Smooth muscle cell (in vitro differentiated cells): Measurements from ENCODE around the gene ARF5. TPM values are rescaled to one million over a fixed set of nuclear protein-coding genes. Genes with fewer than 3 reads are reported as not detected.

Experiments
- DNase-seq: peaks from one replicate; lab custom pipeline; 2025; ENCODE audit not compliant: unreplicated experiment; lab: John Stamatoyannopoulos, UW
- H2AFZ ChIP-seq: fragments of 200-600 bp; sonication (generic); 2 replicates; pipeline ENCODE4 v1.6.0; 2016; ENCODE audit warnings: antibody characterized with exemption, low read depth, mild to moderate bottlenecking
- H3F3A ChIP-seq: fragments of 200-600 bp; sonication (generic); 2 replicates; pipeline ENCODE4 v1.6.0; 2017; ENCODE audit warnings: antibody characterized with exemption, low read depth
- H3K27ac ChIP-seq: fragments of 200-600 bp; sonication (generic); 2 replicates; pipeline ENCODE4 v1.5.1; 2016; ENCODE audit warnings: low read depth, mild to moderate bottlenecking
- H3K27me3 ChIP-seq: fragments of 200-600 bp; sonication (generic); 2 replicates; pipeline ENCODE4 v1.6.1; 2016; ENCODE audit warnings: low read depth, mild to moderate bottlenecking
- H3K36me3 ChIP-seq: fragments of 200-600 bp; sonication (generic); 2 replicates; pipeline ENCODE4 v1.5.1; 2016; ENCODE audit warnings: low read depth
- H3K4me1 ChIP-seq: fragments of 200-600 bp; sonication (generic); 2 replicates; pipeline ENCODE4 v1.5.1; 2016; ENCODE audit warnings: low read depth
- H3K4me2 ChIP-seq: fragments of 200-600 bp; sonication (generic); 2 replicates; pipeline ENCODE4 v1.6.0; 2016; ENCODE audit warnings: mild to moderate bottlenecking
- H3K4me3 ChIP-seq: fragments of 200-600 bp; sonication (generic); 2 replicates; pipeline ENCODE4 v1.5.1; 2016; ENCODE audit warnings: mild to moderate bottlenecking
- H3K79me2 ChIP-seq: fragments of 200-600 bp; sonication (generic); 2 replicates; pipeline ENCODE4 v1.6.0; 2016; ENCODE audit warnings: low read depth, mild to moderate bottlenecking
- H3K9ac ChIP-seq: fragments of 200-600 bp; sonication (generic); 2 replicates; pipeline ENCODE4 v1.6.0; 2016; ENCODE audit warnings: low read depth
- H3K9me3 ChIP-seq: fragments of 200-600 bp; sonication (generic); replicated peaks from 2 replicates; pipeline ENCODE4 v1.5.1; 2016; ENCODE audit warnings: low read depth
- H4K20me1 ChIP-seq: fragments of 200-600 bp; sonication (generic); 2 replicates; pipeline ENCODE4 v1.6.0; 2016; ENCODE audit warnings: low read depth
- CTCF ChIP-seq: fragments of 200-600 bp; sonication (generic); IDR thresholded peaks from 2 replicates; pipeline ENCODE4 v1.5.1; 2017; ENCODE audit warnings: borderline replicate concordance, mild to moderate bottlenecking, antibody characterized with exemption; ENCODE audit not compliant: insufficient read depth, poor library complexity, severe bottlenecking
- WGBS: methylation state at CpG from one replicate; pipeline ENCODE4 v1.1.7; 2016; ENCODE audit warnings: low lambda C conversion rate; 5-methylcytosine and 5-hydroxymethylcytosine counted together
- polyA plus RNA-seq: library from polyadenylated mRNA; unstranded; fragments of >200 nt; fragmentation: Nextera tagmentation; extraction: Ambion mirVana; gene quantifications from 2 replicates; pipeline ENCODE4 v1.2.1, GENCODE V29; 2016
- total RNA-seq: library from RNA; depleted of rRNA; stranded (reverse); fragments of >200 nt; gene quantifications from 2 replicates; pipeline ENCODE4 v1.2.3, GENCODE V29; 2014

ARF5 gene
- total and polyA plus RNA-seq, 2 experiments from 2014 or later = 196 to 219 TPM

GRCh38 chr7:127616724-127617123 is 28.5 kb downstream of the ARF5 start:
- DNase-seq = no peak
- TF ChIP-seq CTCF = no peak
- 92% methylated on average over 5 of the region's 5 CpGs for WGBS
- Histone ChIP-seq H3K4me2 (no peak overlapping the region), H3K27ac (no peak overlapping the region), H4K20me1 (no peaks in the 10 kb centered on the region), H3K9ac (no peak overlapping the region), H3K27me3 (peaks cover 85% of the 10 kb centered on the region), H3K4me3 (no peak overlapping the region), H3K9me3 (no peaks in the 10 kb centered on the region), H3F3A (no peaks in the 10 kb centered on the region), H3K36me3 (no peaks in the 10 kb centered on the region), H2AFZ (no peak overlapping the region), H3K79me2 (no peaks in the 10 kb centered on the region), H3K4me1 (no peaks in the 10 kb centered on the region)

- no peaks in the 10 kb centered on the region for H3K4me1 ChIP-seq
- DNase-seq = no peak
- no peaks in the 10 kb centered on the region for H3F3A ChIP-seq
- no peak within 1 kb of the TSS for H3K9ac ChIP-seq
- H3K27me3 ChIP-seq = peaks cover 96% of the 10 kb centered on the region
- TF ChIP-seq CTCF = no peak
- no peaks in the 10 kb centered on the region for H3K36me3 ChIP-seq
- no peak within 1 kb of the TSS for H3K4me2 ChIP-seq
- no peak within 1 kb of the TSS for H2AFZ ChIP-seq
- no peak within 1 kb of the TSS for H3K4me3 ChIP-seq
- WGBS = 52% methylated on average over 2 of the region's 2 CpGs
- no peaks in the 10 kb centered on the region for H4K20me1 ChIP-seq
- H3K79me2 ChIP-seq = no peaks in the 10 kb centered on the region
- H3K27ac ChIP-seq = no peak within 1 kb of the TSS
- no peaks in the 10 kb centered on the region for H3K9me3 ChIP-seq
Observed at GRCh38 chr7:127618042-127618441, 29.8 kb downstream of the ARF5 start, which contains the start of gene PAX4. TSS of gene PAX4 (minus strand) at chr7:127618142. CDS start at chr7:127615928, 2,214 bp downstream.

DNA sequence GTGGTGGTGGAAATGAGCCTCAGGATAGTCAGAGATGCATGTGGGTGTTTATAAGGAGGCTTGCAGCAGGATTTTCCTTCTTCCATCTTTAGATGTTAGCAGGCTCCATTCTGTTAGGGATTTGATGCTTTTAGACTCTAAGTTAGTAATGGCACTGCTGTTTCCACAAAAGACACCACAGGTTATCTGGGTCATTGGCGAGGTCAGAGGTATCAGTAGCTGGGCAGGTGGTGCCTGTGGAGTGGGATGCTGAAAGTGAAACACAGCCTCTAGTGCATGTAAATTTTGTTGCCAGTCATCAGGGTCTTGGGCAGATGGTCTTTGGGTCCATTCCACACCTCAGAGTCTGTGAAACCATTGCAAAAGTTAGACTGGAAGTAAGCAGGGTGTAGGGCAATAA is 30.6 kb downstream of the ARF5 start:
- TF ChIP-seq CTCF = no peak
- Histone ChIP-seq H3K27me3 (peaks cover 96% of the 10 kb centered on the region), H2AFZ (no peak overlapping the region), H3K79me2 (no peaks in the 10 kb centered on the region), H3K4me1 (no peaks in the 10 kb centered on the region), H3K27ac (no peak overlapping the region), H3K9me3 (no peaks in the 10 kb centered on the region), H3K36me3 (no peaks in the 10 kb centered on the region), H3K4me3 (no peak overlapping the region), H3K9ac (no peak overlapping the region), H3K4me2 (no peak overlapping the region), H3F3A (no peaks in the 10 kb centered on the region), H4K20me1 (no peaks in the 10 kb centered on the region)
- DNase-seq = no peak
- WGBS = 44% methylated on average over 1 of the region's 1 CpG

GRCh38 chr7:127619681-127620405 is 31.6 kb downstream of the ARF5 start:
- no peak for DNase-seq
- 28% methylated on average over 27 of the region's 27 CpGs for WGBS
- H3K9ac ChIP-seq = no peak overlapping the region
- H3K79me2 ChIP-seq = no peaks in the 10 kb centered on the region
- H2AFZ ChIP-seq = no peak overlapping the region
- H3K4me3 ChIP-seq = no peak overlapping the region
- H3F3A ChIP-seq = no peaks in the 10 kb centered on the region
- H3K4me2 ChIP-seq = no peak overlapping the region
- H3K36me3 ChIP-seq = no peaks in the 10 kb centered on the region
- TF ChIP-seq CTCF = no peak
- H3K27me3 ChIP-seq = peaks cover 96% of the 10 kb centered on the region
- no peaks in the 10 kb centered on the region for H3K9me3 ChIP-seq
- H4K20me1 ChIP-seq = no peaks in the 10 kb centered on the region
- no peak overlapping the region for H3K27ac ChIP-seq
- H3K4me1 ChIP-seq = no peaks in the 10 kb centered on the region
